ENCODE data around the gene SLC25A47. TPM values are rescaled to one million over a fixed set of nuclear protein-coding genes. Genes with fewer than 3 reads are reported as not detected.
"Not testable (repeated sequence)": the region's sequence is repeated elsewhere in the genome, so short reads cannot be mapped to it uniquely, and the experiment has no call there.

The SLC25A47 gene
- total RNA-seq (2012; rRNA removed): not detected in 2 replicates

DNA sequence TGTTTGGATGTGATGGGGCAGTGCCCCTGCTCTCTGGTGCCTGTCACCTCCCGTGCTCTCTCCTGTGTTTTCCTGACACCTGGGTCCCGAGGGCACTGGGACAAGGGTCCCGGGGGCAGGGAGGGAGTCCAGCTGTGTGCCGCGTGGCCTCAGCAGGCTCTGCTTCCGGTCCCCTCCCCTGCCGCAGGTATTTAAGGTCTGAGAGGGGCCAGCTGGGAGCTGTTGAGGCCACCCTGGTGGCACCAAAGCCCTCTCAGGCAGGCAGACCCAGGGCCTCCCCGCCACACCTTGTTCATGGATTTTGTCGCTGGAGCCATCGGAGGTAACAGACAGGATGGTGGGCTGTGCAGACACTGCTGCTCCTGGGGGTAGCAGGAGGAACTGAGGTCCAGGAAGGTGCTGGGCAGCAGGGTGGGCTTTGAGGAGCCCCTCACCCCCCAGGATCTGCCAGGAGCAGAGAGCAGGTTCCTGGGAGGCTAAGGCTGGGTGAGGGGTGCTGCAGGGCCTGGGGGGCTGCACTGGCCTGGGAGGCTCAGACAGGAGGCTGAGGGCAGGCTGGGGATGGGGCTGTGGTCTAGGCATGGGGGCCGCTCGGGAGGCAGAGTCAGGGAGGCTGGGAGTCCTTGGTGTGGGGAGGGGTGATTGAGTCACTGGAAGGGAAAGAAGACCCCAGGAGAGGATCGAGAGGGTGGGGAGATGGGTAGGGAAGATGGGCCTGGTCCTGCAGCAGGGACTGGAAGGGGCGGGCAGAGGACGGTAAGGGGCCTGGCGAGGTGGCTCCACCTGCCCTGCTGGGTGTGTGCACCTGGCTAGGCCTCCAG is at the start of gene SLC25A47:
SLC25A47 (plus strand) TSS at position 219 of the 821 bp plus-strand sequence; CDS start at position 295, 76 bp downstream.
- Histone ChIP-seq H3K4me1 (ENCODE audit: control insufficient read depth, insufficient read depth, low read length) (no peaks in the 10 kb centered on the region), H3K36me3 (ENCODE audit: insufficient read depth, low read length) (no peaks in the 10 kb centered on the region), H3K4me3 (ENCODE audit: low read length) (no peak within 1 kb of the TSS), H3K4me2 (ENCODE audit: low read length) (no peak within 1 kb of the TSS), H3K9ac (ENCODE audit: low read depth, low read length) (no peak within 1 kb of the TSS), H3K27me3 (ENCODE audit: control insufficient read depth, insufficient read depth, low read length) (no peaks in the 10 kb centered on the region), H3K9me3 (replicated peaks; ENCODE audit: low read length) (no peaks in the 10 kb centered on the region)

GRCh38 chr14:100274250-100274649 is 48.9 kb upstream of the SLC25A47 start:
- peaks cover 10% of the 10 kb centered on the region for H3K4me1 ChIP-seq (ENCODE audit: control insufficient read depth, insufficient read depth, low read length)
- H3K27me3 ChIP-seq (ENCODE audit: control insufficient read depth, insufficient read depth, low read length): no peaks in the 10 kb centered on the region
- H3K9me3 ChIP-seq (replicated peaks; ENCODE audit: low read length): no peaks in the 10 kb centered on the region
- H3K9ac ChIP-seq (ENCODE audit: low read depth, low read length): no peak overlapping the region
- peaks cover 28% of the 10 kb centered on the region for H3K36me3 ChIP-seq (ENCODE audit: insufficient read depth, low read length)
- no peak overlapping the region for H3K4me2 ChIP-seq (ENCODE audit: low read length)
- H3K4me3 ChIP-seq (ENCODE audit: low read length): no peak overlapping the region

- no peak overlapping the region for H3K9ac ChIP-seq (ENCODE audit: low read depth, low read length)
- H3K4me2 ChIP-seq (ENCODE audit: low read length): no peak overlapping the region
- no peak overlapping the region for H3K4me3 ChIP-seq (ENCODE audit: low read length)
- H3K36me3 ChIP-seq (ENCODE audit: insufficient read depth, low read length): peaks cover 34% of the 10 kb centered on the region
- peaks cover 12% of the 10 kb centered on the region for H3K4me1 ChIP-seq (ENCODE audit: control insufficient read depth, insufficient read depth, low read length)
- H3K9me3 ChIP-seq (replicated peaks; ENCODE audit: low read length): no peaks in the 10 kb centered on the region
- H3K27me3 ChIP-seq (ENCODE audit: control insufficient read depth, insufficient read depth, low read length): no peaks in the 10 kb centered on the region
Measured at GRCh38 chr14:100275214-100275613, 47.9 kb upstream of the SLC25A47 start.

GRCh38 chr14:100278702-100279101 is 44.4 kb upstream of the SLC25A47 start:
- no peak overlapping the region for H3K4me3 ChIP-seq (ENCODE audit: low read length)
- H3K9ac ChIP-seq (ENCODE audit: low read depth, low read length): no peak overlapping the region
- H3K4me1 ChIP-seq (ENCODE audit: control insufficient read depth, insufficient read depth, low read length): peaks cover 22% of the 10 kb centered on the region
- no peaks in the 10 kb centered on the region for H3K9me3 ChIP-seq (replicated peaks; ENCODE audit: low read length)
- no peaks in the 10 kb centered on the region for H3K27me3 ChIP-seq (ENCODE audit: control insufficient read depth, insufficient read depth, low read length)
- peaks cover 28% of the 10 kb centered on the region for H3K36me3 ChIP-seq (ENCODE audit: insufficient read depth, low read length)
- no peak overlapping the region for H3K4me2 ChIP-seq (ENCODE audit: low read length)

DNA sequence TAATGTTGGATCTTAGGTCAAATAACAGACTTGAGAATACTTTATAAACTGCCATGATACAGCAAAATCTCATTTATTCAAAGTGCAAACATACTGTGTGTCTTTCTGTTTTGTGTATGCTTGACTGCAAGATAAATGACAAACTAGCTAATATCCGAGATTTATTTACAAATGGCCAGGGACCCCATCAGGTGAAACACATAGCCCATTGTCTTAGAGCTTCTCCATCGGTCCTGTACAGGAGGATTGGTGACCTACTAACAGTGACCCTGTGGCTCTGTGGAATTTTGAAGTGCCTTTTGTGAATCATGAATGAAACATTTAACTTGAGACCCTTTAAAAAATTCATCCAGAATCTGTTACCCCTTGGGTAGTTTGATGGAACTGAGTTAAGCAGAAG is 44.0 kb upstream of the SLC25A47 start:
- Histone ChIP-seq H3K9me3 (replicated peaks; ENCODE audit: low read length) (no peaks in the 10 kb centered on the region), H3K4me3 (ENCODE audit: low read length) (no peak overlapping the region), H3K4me1 (ENCODE audit: control insufficient read depth, insufficient read depth, low read length) (peaks cover 22% of the 10 kb centered on the region), H3K36me3 (ENCODE audit: insufficient read depth, low read length) (peaks cover 28% of the 10 kb centered on the region), H3K4me2 (ENCODE audit: low read length) (no peak overlapping the region), H3K9ac (ENCODE audit: low read depth, low read length) (no peak overlapping the region), H3K27me3 (ENCODE audit: control insufficient read depth, insufficient read depth, low read length) (no peaks in the 10 kb centered on the region)

GRCh38 chr14:100279563-100279962 is 43.6 kb upstream of the SLC25A47 start:
- Histone ChIP-seq H3K9me3 (replicated peaks; ENCODE audit: low read length) (no peaks in the 10 kb centered on the region), H3K27me3 (ENCODE audit: control insufficient read depth, insufficient read depth, low read length) (no peaks in the 10 kb centered on the region), H3K4me1 (ENCODE audit: control insufficient read depth, insufficient read depth, low read length) (peaks cover 22% of the 10 kb centered on the region), H3K4me2 (ENCODE audit: low read length) (no peak overlapping the region), H3K9ac (ENCODE audit: low read depth, low read length) (no peak overlapping the region), H3K4me3 (ENCODE audit: low read length) (no peak overlapping the region), H3K36me3 (ENCODE audit: insufficient read depth, low read length) (peaks cover 28% of the 10 kb centered on the region)

DNA sequence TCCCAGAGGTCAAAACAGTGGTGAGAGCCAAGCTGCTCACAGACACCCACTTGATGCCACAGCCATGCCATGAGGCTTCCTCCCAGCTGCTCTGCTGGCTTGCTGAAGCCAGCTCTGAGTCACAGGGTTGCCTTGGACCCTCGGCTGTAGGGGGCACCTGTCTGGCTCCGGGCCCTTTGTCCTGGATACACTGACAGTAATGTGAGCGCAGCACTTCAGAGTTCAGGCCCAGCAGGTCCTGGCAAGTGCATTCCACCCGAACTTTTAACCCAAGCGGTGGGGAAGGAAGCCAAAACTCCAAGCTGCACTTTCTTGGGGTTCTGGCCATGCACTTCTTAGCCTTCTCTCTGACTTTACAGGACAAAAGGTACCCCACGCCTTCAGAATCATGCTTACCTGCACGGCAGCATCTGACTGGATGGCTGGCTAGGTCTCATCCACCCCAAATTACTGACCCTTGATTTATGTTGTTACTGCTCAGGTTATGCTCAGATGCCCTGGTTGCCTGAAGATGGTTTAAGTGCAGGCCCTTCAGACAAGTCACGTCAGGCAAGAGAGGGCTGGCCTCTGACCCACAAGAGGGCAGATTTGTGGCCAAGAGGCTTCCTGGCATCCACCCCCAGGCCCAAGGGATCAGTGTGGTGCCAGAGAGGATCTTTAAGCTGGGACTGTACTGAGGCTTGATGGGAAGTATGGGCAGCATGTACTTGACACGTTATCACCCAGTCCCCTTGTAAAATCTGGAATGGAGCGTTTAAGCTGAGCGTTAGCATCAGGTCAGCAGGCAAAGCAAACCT is 41.7 kb upstream of the SLC25A47 start:
- Histone ChIP-seq H3K27me3 (ENCODE audit: control insufficient read depth, insufficient read depth, low read length) (no peaks in the 10 kb centered on the region), H3K9ac (ENCODE audit: low read depth, low read length) (no peak overlapping the region), H3K36me3 (ENCODE audit: insufficient read depth, low read length) (peaks cover 16% of the 10 kb centered on the region), H3K4me1 (ENCODE audit: control insufficient read depth, insufficient read depth, low read length) (peaks cover 30% of the 10 kb centered on the region), H3K4me2 (ENCODE audit: low read length) (no peak overlapping the region), H3K9me3 (replicated peaks; ENCODE audit: low read length) (no peaks in the 10 kb centered on the region), H3K4me3 (ENCODE audit: low read length) (no peak overlapping the region)

DNA sequence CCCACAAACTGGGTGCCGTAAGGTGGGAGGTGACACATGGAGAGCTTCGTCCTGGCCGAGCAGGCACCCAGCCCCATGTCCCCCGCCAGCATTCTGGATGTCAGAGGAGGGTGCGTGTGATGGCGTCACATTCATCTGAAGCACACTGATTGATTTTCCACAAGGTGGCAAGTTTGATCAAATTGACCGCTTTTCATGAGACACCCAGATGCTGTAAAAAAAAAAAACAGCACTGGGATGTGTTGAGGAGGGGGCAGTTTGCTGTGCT is 41.1 kb upstream of the SLC25A47 start:
- Histone ChIP-seq H3K4me3 (ENCODE audit: low read length) (no peak overlapping the region), H3K4me1 (ENCODE audit: control insufficient read depth, insufficient read depth, low read length) (peaks cover 30% of the 10 kb centered on the region), H3K36me3 (ENCODE audit: insufficient read depth, low read length) (peaks cover 12% of the 10 kb centered on the region), H3K4me2 (ENCODE audit: low read length) (no peak overlapping the region), H3K9me3 (replicated peaks; ENCODE audit: low read length) (no peaks in the 10 kb centered on the region), H3K27me3 (ENCODE audit: control insufficient read depth, insufficient read depth, low read length) (no peaks in the 10 kb centered on the region), H3K9ac (ENCODE audit: low read depth, low read length) (no peak overlapping the region)

DNA sequence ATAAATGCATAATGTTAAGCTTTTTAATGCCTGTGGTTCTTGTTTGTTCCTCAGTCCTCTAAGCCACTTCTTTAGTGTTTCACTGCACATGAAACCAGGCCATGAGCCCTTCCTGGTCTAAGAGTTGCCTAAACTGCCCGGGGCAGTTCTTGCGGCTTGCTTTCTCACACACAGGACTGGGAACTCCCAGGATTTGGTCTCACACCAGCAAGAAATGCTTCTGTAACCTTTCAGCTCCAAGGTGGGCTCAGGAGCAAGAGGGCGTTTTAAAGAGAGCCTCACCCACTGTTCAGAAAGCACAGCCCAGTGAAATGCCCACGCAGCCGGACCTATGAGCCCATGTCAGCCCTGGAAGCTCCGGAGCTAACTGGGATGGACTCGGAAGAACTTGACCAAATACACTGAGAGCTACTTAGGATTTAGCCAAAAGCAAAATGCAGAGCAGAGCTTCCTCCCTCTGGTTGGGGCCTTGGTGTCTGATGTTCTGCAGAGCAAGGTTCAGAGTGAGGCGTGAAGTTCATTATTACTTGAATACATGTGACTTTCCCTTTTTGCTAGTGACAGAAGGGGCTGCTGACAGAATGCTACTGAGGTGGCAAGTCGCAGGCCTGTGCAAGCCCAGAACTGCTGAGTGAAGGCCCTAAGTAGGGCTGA is 40.2 kb upstream of the SLC25A47 start:
- H3K36me3 ChIP-seq (ENCODE audit: insufficient read depth, low read length): peaks cover 6% of the 10 kb centered on the region
- H3K4me2 ChIP-seq (ENCODE audit: low read length): no peak overlapping the region
- H3K9me3 ChIP-seq (replicated peaks; ENCODE audit: low read length): no peaks in the 10 kb centered on the region
- H3K9ac ChIP-seq (ENCODE audit: low read depth, low read length): no peak overlapping the region
- no peaks in the 10 kb centered on the region for H3K27me3 ChIP-seq (ENCODE audit: control insufficient read depth, insufficient read depth, low read length)
- H3K4me3 ChIP-seq (ENCODE audit: low read length): no peak overlapping the region
- H3K4me1 ChIP-seq (ENCODE audit: control insufficient read depth, insufficient read depth, low read length): peaks cover 30% of the 10 kb centered on the region

GRCh38 chr14:100283436-100283835 is 39.7 kb upstream of the SLC25A47 start:
- not testable (repeated sequence) for H3K4me3 ChIP-seq (ENCODE audit: low read length); H3K9me3 ChIP-seq (replicated peaks; ENCODE audit: low read length); H3K36me3 ChIP-seq (ENCODE audit: insufficient read depth, low read length); H3K4me2 ChIP-seq (ENCODE audit: low read length); H3K9ac ChIP-seq (ENCODE audit: low read depth, low read length); H3K27me3 ChIP-seq (ENCODE audit: control insufficient read depth, insufficient read depth, low read length)
- H3K4me1 ChIP-seq (ENCODE audit: control insufficient read depth, insufficient read depth, low read length): peaks cover 29% of the 10 kb centered on the region

DNA sequence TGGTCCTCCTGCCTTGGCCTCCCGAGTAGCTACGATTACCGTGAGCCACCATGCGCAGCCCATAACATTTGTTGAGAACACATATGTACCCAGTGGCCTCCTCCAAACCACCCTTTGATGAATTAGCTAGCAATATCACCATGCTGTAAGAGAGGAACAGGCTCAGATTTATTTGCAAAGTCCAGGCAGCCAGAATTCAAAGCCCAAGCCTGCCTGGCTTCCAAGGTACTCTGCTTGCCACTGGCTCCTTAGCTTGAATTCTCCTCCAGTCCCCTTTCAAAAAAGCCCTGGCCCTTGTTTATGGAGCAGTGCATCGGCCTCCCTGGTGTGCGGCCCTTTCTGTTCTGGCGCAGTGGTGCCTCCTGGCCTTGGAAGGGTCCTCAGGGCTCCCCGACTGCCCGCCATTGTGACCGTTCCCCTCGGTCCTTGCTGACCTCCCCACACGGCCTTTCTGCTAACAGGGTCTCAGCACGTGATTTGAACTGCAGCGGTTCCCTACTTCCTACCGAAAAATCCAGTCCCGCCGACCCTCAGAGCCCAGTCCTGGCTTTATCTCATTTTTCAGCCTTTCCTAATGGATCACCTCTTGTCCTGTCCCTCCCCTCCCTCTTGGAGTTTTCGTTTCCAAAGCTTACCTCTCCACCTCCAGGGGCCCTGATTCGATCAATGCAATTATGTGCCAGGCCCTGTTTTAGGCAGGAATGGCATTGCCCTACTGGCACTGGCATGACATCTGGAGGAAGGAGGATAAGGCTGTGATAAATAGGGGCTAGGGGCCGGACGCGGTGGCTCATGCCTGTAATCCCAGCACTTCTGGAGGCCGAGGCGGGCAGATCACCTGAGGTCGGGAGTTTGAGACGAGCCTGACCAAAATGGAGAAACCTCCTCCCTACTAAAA is 38.9 kb upstream of the SLC25A47 start:
- Histone ChIP-seq H3K36me3 (ENCODE audit: insufficient read depth, low read length) (peaks cover 6% of the 10 kb centered on the region), H3K4me2 (ENCODE audit: low read length) (peak overlapping the region; percentile 99), H3K9me3 (replicated peaks; ENCODE audit: low read length) (no peaks in the 10 kb centered on the region), H3K27me3 (ENCODE audit: control insufficient read depth, insufficient read depth, low read length) (no peaks in the 10 kb centered on the region), H3K4me3 (ENCODE audit: low read length) (peak overlapping the region; percentile 89), H3K4me1 (ENCODE audit: control insufficient read depth, insufficient read depth, low read length) (peaks cover 21% of the 10 kb centered on the region), H3K9ac (ENCODE audit: low read depth, low read length) (peak overlapping the region; percentile 97)

All from skeletal muscle satellite cell (primary cell).